OCI-LY1 (cell line): ENCODE results near the gene GALNT17.

Experiments
- H2AFZ ChIP-seq: fragments of 200-600 bp; sonication (generic), shearing (Covaris generic); 2 replicates; pipeline ENCODE4 v1.6.0; 2014; ENCODE audit warnings: antibody characterized with exemption, mild to moderate bottlenecking, low read length
- H3F3A ChIP-seq: fragments of 200-600 bp; sonication (generic), shearing (Covaris generic); 2 replicates; pipeline ENCODE4 v1.6.0; 2014; ENCODE audit warnings: mild to moderate bottlenecking, antibody characterized with exemption, low read length, moderate library complexity; ENCODE audit not compliant: insufficient read depth
- H3K27ac ChIP-seq: fragments of 200-600 bp; sonication (generic); 2 replicates; pipeline ENCODE4 v1.5.1; 2014; ENCODE audit warnings: low read length, mixed run types, mild to moderate bottlenecking, low read depth; ENCODE audit not compliant: poor library complexity, severe bottlenecking
- H3K27me3 ChIP-seq: fragments of 200-600 bp; sonication (generic); 2 replicates; pipeline ENCODE4 v1.6.0; 2014; ENCODE audit warnings: antibody characterized with exemption, mild to moderate bottlenecking, low read length, moderate library complexity; ENCODE audit not compliant: insufficient read depth
- H3K36me3 ChIP-seq: fragments of 200-600 bp; sonication (generic); 2 replicates; pipeline ENCODE4 v1.6.1; 2014; ENCODE audit warnings: mild to moderate bottlenecking, antibody characterized with exemption, low read length, moderate library complexity, mixed read lengths; ENCODE audit not compliant: insufficient read depth
- H3K4me1 ChIP-seq: fragments of 200-600 bp; sonication (generic); 2 replicates; pipeline ENCODE4 v1.5.1; 2014; ENCODE audit warnings: mild to moderate bottlenecking, low read length, moderate library complexity; ENCODE audit not compliant: insufficient read depth, severe bottlenecking
- H3K4me2 ChIP-seq: fragments of 200-600 bp; sonication (generic), shearing (Covaris generic); 2 replicates; pipeline ENCODE4 v1.6.1; 2014; ENCODE audit warnings: low read length
- H3K4me3 ChIP-seq: fragments of 200-600 bp; sonication (generic); 2 replicates; pipeline ENCODE4 v1.5.1; 2014; ENCODE audit warnings: low read length, low read depth, mild to moderate bottlenecking, mixed read lengths; ENCODE audit not compliant: poor library complexity, severe bottlenecking
- H3K79me2 ChIP-seq: fragments of 200-600 bp; shearing (Covaris generic); 2 replicates; pipeline ENCODE4 v1.6.1; 2016; ENCODE audit warnings: mixed run types, low read length, mixed read lengths; ENCODE audit not compliant: insufficient read depth
- H3K9ac ChIP-seq: fragments of 200-600 bp; sonication (generic), shearing (Covaris generic); 2 replicates; pipeline ENCODE4 v1.6.1; 2014; ENCODE audit warnings: mild to moderate bottlenecking, low read length, mixed read lengths
- H3K9me2 ChIP-seq: fragments of 200-600 bp; sonication (generic), shearing (Covaris generic); 2 replicates; pipeline ENCODE4 v1.6.1; 2014; ENCODE audit warnings: low read depth, mild to moderate bottlenecking, low read length, mixed read lengths
- H3K9me3 ChIP-seq: fragments of 200-600 bp; shearing (Covaris generic); 2 replicates; pipeline ENCODE4 v1.6.1; 2014; ENCODE audit warnings: low read length, mixed read lengths
- H4K20me1 ChIP-seq: fragments of 200-600 bp; sonication (generic), shearing (Covaris generic); 2 replicates; pipeline ENCODE4 v1.6.0; 2016; ENCODE audit warnings: mild to moderate bottlenecking, low read length; ENCODE audit not compliant: insufficient read depth
- EZH2 ChIP-seq: fragments of 200-600 bp; sonication (generic), shearing (Covaris generic); IDR thresholded peaks from 2 replicates; pipeline ENCODE4 v1.8.0; 2017; ENCODE audit warnings: borderline replicate concordance, mixed run types, mild to moderate bottlenecking, antibody characterized with exemption, low read length, moderate library complexity, mixed read lengths
- TF ChIP-seq, protein P1 (sequence below): fragments of 200-600 bp; sonication (generic), shearing (Covaris generic); IDR thresholded peaks from 2 replicates; pipeline ENCODE4 v1.5.1; 2017; ENCODE audit warnings: mild to moderate bottlenecking, antibody characterized with exemption, low read length, moderate library complexity, mixed read lengths

The GALNT17 gene

GRCh38 chr7:71616217-71616616, 484.3 kb downstream of the GALNT17 start:
- no peaks in the 10 kb centered on the region for H3K9me3 ChIP-seq
- no peaks in the 10 kb centered on the region for H3K36me3 ChIP-seq
- H3K4me1 ChIP-seq: no peaks in the 10 kb centered on the region
- no peaks in the 10 kb centered on the region for H4K20me1 ChIP-seq
- H3K79me2 ChIP-seq: no peaks in the 10 kb centered on the region
- H3K27me3 ChIP-seq: no peaks in the 10 kb centered on the region
- H3F3A ChIP-seq: no peaks in the 10 kb centered on the region
- no peak overlapping the region for H3K4me2 ChIP-seq
- no peak overlapping the region for H3K4me3 ChIP-seq
- no peak overlapping the region for H2AFZ ChIP-seq
- H3K9ac ChIP-seq: no peak overlapping the region
- no peaks in the 10 kb centered on the region for H3K9me2 ChIP-seq
- TF ChIP-seq, protein P1, sequence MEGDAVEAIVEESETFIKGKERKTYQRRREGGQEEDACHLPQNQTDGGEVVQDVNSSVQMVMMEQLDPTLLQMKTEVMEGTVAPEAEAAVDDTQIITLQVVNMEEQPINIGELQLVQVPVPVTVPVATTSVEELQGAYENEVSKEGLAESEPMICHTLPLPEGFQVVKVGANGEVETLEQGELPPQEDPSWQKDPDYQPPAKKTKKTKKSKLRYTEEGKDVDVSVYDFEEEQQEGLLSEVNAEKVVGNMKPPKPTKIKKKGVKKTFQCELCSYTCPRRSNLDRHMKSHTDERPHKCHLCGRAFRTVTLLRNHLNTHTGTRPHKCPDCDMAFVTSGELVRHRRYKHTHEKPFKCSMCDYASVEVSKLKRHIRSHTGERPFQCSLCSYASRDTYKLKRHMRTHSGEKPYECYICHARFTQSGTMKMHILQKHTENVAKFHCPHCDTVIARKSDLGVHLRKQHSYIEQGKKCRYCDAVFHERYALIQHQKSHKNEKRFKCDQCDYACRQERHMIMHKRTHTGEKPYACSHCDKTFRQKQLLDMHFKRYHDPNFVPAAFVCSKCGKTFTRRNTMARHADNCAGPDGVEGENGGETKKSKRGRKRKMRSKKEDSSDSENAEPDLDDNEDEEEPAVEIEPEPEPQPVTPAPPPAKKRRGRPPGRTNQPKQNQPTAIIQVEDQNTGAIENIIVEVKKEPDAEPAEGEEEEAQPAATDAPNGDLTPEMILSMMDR: no peak
- TF ChIP-seq EZH2: no peak
- H3K27ac ChIP-seq: no peak overlapping the region

DNA sequence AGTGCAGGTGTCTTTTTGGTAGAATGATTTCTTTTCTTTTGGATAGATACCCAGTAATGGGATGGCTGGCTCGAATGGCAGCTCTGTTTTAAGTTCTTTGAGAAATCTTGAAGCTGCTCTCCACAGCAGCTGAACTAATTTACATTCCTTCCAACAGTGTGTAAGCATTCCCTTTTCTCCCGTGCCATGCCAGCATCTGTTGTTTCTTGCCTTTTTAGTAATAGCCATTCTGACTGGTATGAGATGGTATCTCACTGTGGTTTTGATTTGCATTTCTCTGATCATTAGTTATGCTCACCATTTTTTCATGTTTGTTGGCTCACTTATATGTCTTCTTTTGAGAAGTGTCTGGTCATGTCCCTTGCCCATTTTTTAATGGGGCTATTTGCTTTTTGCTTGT, 486.3 kb downstream of the GALNT17 start:
- TF ChIP-seq, protein P1: no peak
- TF ChIP-seq EZH2: no peak
- Histone ChIP-seq H2AFZ (no peak overlapping the region), H3K9me2 (no peaks in the 10 kb centered on the region), H3K4me1 (no peaks in the 10 kb centered on the region), H3K36me3 (no peaks in the 10 kb centered on the region), H3K27me3 (no peaks in the 10 kb centered on the region), H3K27ac (no peak overlapping the region), H3K4me3 (no peak overlapping the region), H3K9me3 (no peaks in the 10 kb centered on the region), H4K20me1 (no peaks in the 10 kb centered on the region), H3K4me2 (no peak overlapping the region), H3K79me2 (no peaks in the 10 kb centered on the region), H3F3A (no peaks in the 10 kb centered on the region), H3K9ac (no peak overlapping the region)

GRCh38 chr7:71625545-71625944, 493.6 kb downstream of the GALNT17 start:
- Histone ChIP-seq H3K9me2 (no peaks in the 10 kb centered on the region), H3K4me2 (no peak overlapping the region), H3K4me3 (no peak overlapping the region), H3K4me1 (no peaks in the 10 kb centered on the region), H3K36me3 (no peaks in the 10 kb centered on the region), H2AFZ (no peak overlapping the region), H3K9ac (no peak overlapping the region), H4K20me1 (no peaks in the 10 kb centered on the region), H3K27me3 (no peaks in the 10 kb centered on the region), H3K9me3 (no peaks in the 10 kb centered on the region), H3K27ac (no peak overlapping the region), H3F3A (no peaks in the 10 kb centered on the region), H3K79me2 (no peaks in the 10 kb centered on the region)
- TF ChIP-seq EZH2: no peak
- TF ChIP-seq, protein P1: no peak
